Spleen (tissue), 7 donors: ENCODE measurements around the gene CXCL3.

ENCODE experiments used
- POLR2A ChIP-seq, 3 donors: fragments of 450-650 bp; IDR thresholded peaks; one replicate each; pipeline ENCODE4 v1.5.1; 2017; ENCODE audit warnings: antibody characterized with exemption in 3 of 3, mild to moderate bottlenecking in 1 of 3
- POLR2AphosphoS5 ChIP-seq, 3 donors: sonication (generic); formaldehyde crosslinking; IDR thresholded peaks; one replicate each; pipeline ENCODE4 v1.5.1; 2017; ENCODE audit warnings: antibody characterized with exemption in 3 of 3
- TF ChIP-seq, protein P1 (sequence below), 11 experiments: fragments of 200-600 bp in 7 of 11; fragments of 450-650 bp in 4 of 11; sonication (generic) in 4 of 11; IDR thresholded peaks in 8 of 11; conservative IDR thresholded peaks in 3 of 11; 1 replicate in 7 of 11; 2 replicates in 4 of 11; pipeline versions ENCODE4 v1.4.0 to v1.8.0; 2016 to 2021; ENCODE audit warnings: antibody characterized with exemption in 11 of 11, inconsistent platforms in 4 of 11, mild to moderate bottlenecking in 1 of 11
- donor health status: DM: no; HTN: no; CAD: no; lungs with moderate emphysema.
- donor health status: DM: no; HTN: no; CAD: no.
- donor health status: DM: no; HTN: no; CAD: no.

DNA sequence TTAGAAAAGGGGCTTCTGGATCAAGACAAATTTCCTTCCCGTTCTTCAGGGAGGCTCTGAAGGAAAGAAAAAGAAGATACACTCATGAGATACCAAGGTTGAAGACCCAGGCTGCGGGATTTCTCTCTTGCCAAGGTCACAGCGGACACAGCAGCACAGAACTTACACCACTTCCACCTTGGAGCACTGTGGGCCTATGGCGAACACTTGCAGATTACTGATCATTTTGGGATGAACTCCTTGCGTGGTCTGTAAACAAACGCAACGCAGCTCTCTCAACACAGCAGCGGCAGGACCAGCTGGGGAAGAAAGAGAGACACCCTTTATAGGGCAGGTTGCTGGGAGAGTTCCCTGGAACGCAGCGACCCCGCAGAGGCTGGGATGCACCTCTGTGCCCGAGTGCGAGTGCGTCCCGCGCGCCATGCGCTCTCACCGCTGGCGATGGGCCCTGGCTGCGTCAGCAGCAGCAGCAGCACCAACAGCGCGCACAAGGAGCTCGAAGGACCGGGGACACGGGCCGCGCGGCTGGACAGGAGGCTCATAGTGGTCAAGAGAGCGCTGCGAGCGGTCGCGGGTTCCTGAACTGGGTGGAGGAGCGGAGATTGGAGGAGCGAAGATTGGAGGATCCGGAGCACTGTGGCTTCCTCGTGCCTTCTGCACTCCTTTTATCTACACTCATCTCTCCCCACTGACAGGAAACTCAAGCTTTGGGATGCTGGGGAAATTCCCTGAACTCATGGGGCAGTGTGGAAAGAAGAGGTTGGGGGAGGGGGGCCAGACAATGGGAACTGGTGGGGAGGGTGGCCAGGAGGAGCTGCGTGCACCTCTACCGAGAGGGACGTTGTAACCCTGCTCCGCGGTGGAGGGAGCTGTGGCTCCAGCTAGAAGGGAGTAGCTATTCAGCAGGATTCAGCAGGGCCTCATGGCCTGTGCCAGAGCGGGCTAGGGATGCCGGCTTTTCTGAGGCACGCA lies 40.2 kb downstream of the CXCL3 start, which contains the start of gene CXCL5:
- TF ChIP-seq, protein P1, sequence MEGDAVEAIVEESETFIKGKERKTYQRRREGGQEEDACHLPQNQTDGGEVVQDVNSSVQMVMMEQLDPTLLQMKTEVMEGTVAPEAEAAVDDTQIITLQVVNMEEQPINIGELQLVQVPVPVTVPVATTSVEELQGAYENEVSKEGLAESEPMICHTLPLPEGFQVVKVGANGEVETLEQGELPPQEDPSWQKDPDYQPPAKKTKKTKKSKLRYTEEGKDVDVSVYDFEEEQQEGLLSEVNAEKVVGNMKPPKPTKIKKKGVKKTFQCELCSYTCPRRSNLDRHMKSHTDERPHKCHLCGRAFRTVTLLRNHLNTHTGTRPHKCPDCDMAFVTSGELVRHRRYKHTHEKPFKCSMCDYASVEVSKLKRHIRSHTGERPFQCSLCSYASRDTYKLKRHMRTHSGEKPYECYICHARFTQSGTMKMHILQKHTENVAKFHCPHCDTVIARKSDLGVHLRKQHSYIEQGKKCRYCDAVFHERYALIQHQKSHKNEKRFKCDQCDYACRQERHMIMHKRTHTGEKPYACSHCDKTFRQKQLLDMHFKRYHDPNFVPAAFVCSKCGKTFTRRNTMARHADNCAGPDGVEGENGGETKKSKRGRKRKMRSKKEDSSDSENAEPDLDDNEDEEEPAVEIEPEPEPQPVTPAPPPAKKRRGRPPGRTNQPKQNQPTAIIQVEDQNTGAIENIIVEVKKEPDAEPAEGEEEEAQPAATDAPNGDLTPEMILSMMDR (IDR thresholded peaks at IDR 0.05 in 8 of 11, conservative IDR thresholded peaks at IDR 0.05 in 3 of 11), result no peak
- no peak for TF ChIP-seq POLR2A (IDR thresholded peaks at IDR 0.05)
- peak in 1 of 3 donors; percentile 21 for TF ChIP-seq POLR2AphosphoS5 (IDR thresholded peaks at IDR 0.05)
